Activated CD8-positive, alpha-beta T cell treated with anti-CD3 and anti-CD28 coated beads, Interleukin-2, amount 10 ng/mL, durations not matched to agents 7 days and 5 days (primary cell): ENCODE data around the gene DNAH8. TPM values are rescaled to one million over a fixed set of nuclear protein-coding genes. Genes with fewer than 3 reads are reported as not detected.
"Not testable (repeated sequence)": the region's sequence is repeated elsewhere in the genome, so short reads cannot be mapped to it uniquely, and the experiment has no call there.

Source experiments
- ATAC-seq: fragments of 150-1000 bp; cut with Tn5 transposase; one replicate; pipeline ENCODE4 v1.10.0; 2021; ENCODE audit warnings: moderate library complexity
- CTCF ChIA-PET: fragments of 350-600 bp; sonication (Branson Sonifier 250); formaldehyde crosslinking; loops from one replicate; lab custom pipeline; 2021; ENCODE audit warnings: antibody characterized with exemption; lab: Charles Lee
- POLR2A ChIA-PET: fragments of 350-600 bp; sonication (Branson Sonifier 250); formaldehyde crosslinking; loops from one replicate; lab custom pipeline; 2021; ENCODE audit warnings: antibody characterized with exemption; lab: Charles Lee
- DNase-seq: peaks from one replicate; pipeline ENCODE4 v3.0.0-alpha.2; 2020
- H3K27ac Mint-ChIP-seq: one replicate; pipeline ENCODE4 v1.8.0; 2021; ENCODE audit warnings: mild to moderate bottlenecking, mixed read lengths
- H3K27me3 Mint-ChIP-seq: one replicate; pipeline ENCODE4 v1.8.0; 2021; ENCODE audit warnings: low read depth, mixed read lengths
- H3K36me3 Mint-ChIP-seq: one replicate; pipeline ENCODE4 v1.8.0; 2021; ENCODE audit warnings: low read depth, mixed read lengths
- H3K4me1 Mint-ChIP-seq: one replicate; pipeline ENCODE4 v1.8.0; 2021; ENCODE audit warnings: low read depth, mixed read lengths
- H3K4me3 Mint-ChIP-seq: one replicate; pipeline ENCODE4 v1.8.0; 2021; ENCODE audit warnings: mild to moderate bottlenecking, mixed read lengths
- H3K9me3 Mint-ChIP-seq: one replicate; pipeline ENCODE4 v1.8.0; 2022; ENCODE audit warnings: mixed read lengths; ENCODE audit not compliant: insufficient read depth
- total RNA-seq, 2 experiments: library from RNA; stranded (reverse); gene quantifications; one replicate each; pipeline ENCODE4 v1.2.3, GENCODE V29; 2021

The DNAH8 gene
- total RNA-seq, 2 experiments from 2014 or later, result not detected

- no peaks in the 10 kb centered on the region for H3K9me3 Mint-ChIP-seq
- ChIA-PET POLR2A (no interaction called here), CTCF (interaction anchor here (1.7 kb wide), 1 partner anchor 25 kb away, joined by 4 read pairs; no protein-coding TSS in a partner anchor)
- no peak overlapping the region for H3K4me3 Mint-ChIP-seq
- ATAC-seq, result no peak
- no peaks in the 10 kb centered on the region for H3K36me3 Mint-ChIP-seq
- peaks cover 5% of the 10 kb centered on the region for H3K27me3 Mint-ChIP-seq
- no peaks in the 10 kb centered on the region for H3K4me1 Mint-ChIP-seq
- H3K27ac Mint-ChIP-seq, result no peak overlapping the region
- no peak for DNase-seq
These were observed 182.4 kb downstream of the DNAH8 start for GRCh38 chr6:38897507-38897906.

GRCh38 chr6:38901802-38902522 lies 186.9 kb downstream of the DNAH8 start:
- ATAC-seq (no peak), DNase-seq (no peak)
- no peaks in the 10 kb centered on the region for H3K9me3 Mint-ChIP-seq
- H3K4me3 Mint-ChIP-seq, result no peak overlapping the region
- no peaks in the 10 kb centered on the region for H3K36me3 Mint-ChIP-seq
- ChIA-PET POLR2A (no interaction called here), CTCF (no interaction called here)
- no peaks in the 10 kb centered on the region for H3K4me1 Mint-ChIP-seq
- H3K27ac Mint-ChIP-seq, result no peak overlapping the region
- H3K27me3 Mint-ChIP-seq, result peaks cover 2% of the 10 kb centered on the region

- no peaks in the 10 kb centered on the region for H3K9me3 Mint-ChIP-seq
- ChIA-PET POLR2A (no interaction called here), CTCF (no interaction called here)
- no peak overlapping the region for H3K4me3 Mint-ChIP-seq
- DNase-seq (no peak), ATAC-seq (no peak)
- H3K27ac Mint-ChIP-seq, result no peak overlapping the region
- H3K27me3 Mint-ChIP-seq, result no peaks in the 10 kb centered on the region
- H3K4me1 Mint-ChIP-seq, result no peaks in the 10 kb centered on the region
- no peaks in the 10 kb centered on the region for H3K36me3 Mint-ChIP-seq
These were observed 191.5 kb downstream of the DNAH8 start for GRCh38 chr6:38906582-38906981.

GRCh38 chr6:38907264-38907663 lies 192.2 kb downstream of the DNAH8 start:
- no peaks in the 10 kb centered on the region for H3K27me3 Mint-ChIP-seq
- no peaks in the 10 kb centered on the region for H3K36me3 Mint-ChIP-seq
- ChIA-PET POLR2A (no interaction called here), CTCF (interaction anchor here (0.6 kb wide), 1 partner anchor 117 kb away, joined by 3 read pairs; no protein-coding TSS in a partner anchor)
- no peak overlapping the region for H3K27ac Mint-ChIP-seq
- DNase-seq (no peak), ATAC-seq (no peak)
- H3K4me1 Mint-ChIP-seq, result no peaks in the 10 kb centered on the region
- no peak overlapping the region for H3K4me3 Mint-ChIP-seq
- H3K9me3 Mint-ChIP-seq, result no peaks in the 10 kb centered on the region

- Mint-ChIP-seq H3K27me3 (peaks cover 3% of the 10 kb centered on the region), H3K27ac (no peak overlapping the region), H3K4me3 (no peak overlapping the region), H3K4me1 (no peaks in the 10 kb centered on the region), H3K36me3 (no peaks in the 10 kb centered on the region), H3K9me3 (no peaks in the 10 kb centered on the region)
- DNase-seq (no peak), ATAC-seq (no peak)
- POLR2A ChIA-PET, result interaction anchor here (1.1 kb wide), 1 partner anchor 428 kb away, joined by 3 read pairs; no protein-coding TSS in a partner anchor
- CTCF ChIA-PET, result interaction anchor here (2.2 kb wide), 1 partner anchor 36 kb away, joined by 9 read pairs; no protein-coding TSS in a partner anchor
These were observed 194.1 kb downstream of the DNAH8 start for GRCh38 chr6:38909015-38909730.

GRCh38 chr6:38910207-38910606 lies 195.1 kb downstream of the DNAH8 start:
- CTCF ChIA-PET, result no interaction called here
- no peaks in the 10 kb centered on the region for H3K36me3 Mint-ChIP-seq

GRCh38 chr6:38912378-38912777 lies 197.3 kb downstream of the DNAH8 start:
- H3K4me1 Mint-ChIP-seq, result no peaks in the 10 kb centered on the region
- POLR2A ChIA-PET, result no interaction called here
- ATAC-seq (no peak), DNase-seq (no peak)
- peaks cover 4% of the 10 kb centered on the region for H3K27me3 Mint-ChIP-seq
- CTCF ChIA-PET, result no interaction called here
- H3K27ac Mint-ChIP-seq, result no peak overlapping the region
- H3K9me3 Mint-ChIP-seq, result no peaks in the 10 kb centered on the region
- H3K36me3 Mint-ChIP-seq, result no peaks in the 10 kb centered on the region
- H3K4me3 Mint-ChIP-seq, result no peak overlapping the region

More at GRCh38 chr6:38910207-38910606, 195.1 kb downstream of the DNAH8 start:
- no peak for DNase-seq
- peaks cover 3% of the 10 kb centered on the region for H3K27me3 Mint-ChIP-seq
- no peak overlapping the region for H3K27ac Mint-ChIP-seq
- POLR2A ChIA-PET, result interaction anchor here (1.1 kb wide), 1 partner anchor 427 kb away, joined by 3 read pairs; no protein-coding TSS in a partner anchor
- ATAC-seq, result no peak
- H3K9me3 Mint-ChIP-seq, result no peaks in the 10 kb centered on the region
- H3K4me1 Mint-ChIP-seq, result no peaks in the 10 kb centered on the region
- H3K4me3 Mint-ChIP-seq, result no peak overlapping the region

GRCh38 chr6:38915205-38915925 lies 200.3 kb downstream of the DNAH8 start:
- DNase-seq (no peak), ATAC-seq (no peak)
- Mint-ChIP-seq H3K4me1 (no peaks in the 10 kb centered on the region), H3K27ac (no peak overlapping the region), H3K9me3 (no peaks in the 10 kb centered on the region), H3K4me3 (no peak overlapping the region), H3K36me3 (no peaks in the 10 kb centered on the region), H3K27me3 (peaks cover 4% of the 10 kb centered on the region)
- ChIA-PET POLR2A (no interaction called here), CTCF (interaction anchor here (1.4 kb wide), 1 partner anchor 43 kb away, joined by 4 read pairs; no protein-coding TSS in a partner anchor)

GRCh38 chr6:38921540-38921939 lies 206.4 kb downstream of the DNAH8 start:
- H3K9me3 Mint-ChIP-seq, H3K27me3 Mint-ChIP-seq, H3K4me3 Mint-ChIP-seq, DNase-seq, H3K4me1 Mint-ChIP-seq, H3K36me3 Mint-ChIP-seq, ATAC-seq, POLR2A ChIA-PET, H3K27ac Mint-ChIP-seq: not testable (repeated sequence)
- CTCF ChIA-PET, result interaction anchor here (1.6 kb wide), 1 partner anchor 49 kb away, joined by 4 read pairs; no protein-coding TSS in a partner anchor

GRCh38 chr6:38924791-38925509 lies 209.8 kb downstream of the DNAH8 start:
- no peak overlapping the region for H3K4me3 Mint-ChIP-seq
- CTCF ChIA-PET, result interaction anchor here (0.5 to 1.3 kb wide), 2 partner anchors 53 to 386 kb away, joined by 3 to 4 read pairs; no protein-coding TSS in a partner anchor
- ATAC-seq (no peak), DNase-seq (no peak)
- H3K9me3 Mint-ChIP-seq, result no peaks in the 10 kb centered on the region
- POLR2A ChIA-PET, result no interaction called here
- H3K27me3 Mint-ChIP-seq, result peaks cover 18% of the 10 kb centered on the region
- no peaks in the 10 kb centered on the region for H3K4me1 Mint-ChIP-seq
- no peak overlapping the region for H3K27ac Mint-ChIP-seq
- H3K36me3 Mint-ChIP-seq, result no peaks in the 10 kb centered on the region

GRCh38 chr6:38929560-38929959 lies 214.4 kb downstream of the DNAH8 start:
- no peak overlapping the region for H3K4me3 Mint-ChIP-seq
- H3K27ac Mint-ChIP-seq, result no peak overlapping the region
- H3K4me1 Mint-ChIP-seq, result no peaks in the 10 kb centered on the region
- no peak for ATAC-seq
- CTCF ChIA-PET, result interaction anchor here (1.6 kb wide), 1 partner anchor 57 kb away, joined by 9 read pairs; no protein-coding TSS in a partner anchor
- POLR2A ChIA-PET, result no interaction called here
- peaks cover 27% of the 10 kb centered on the region for H3K27me3 Mint-ChIP-seq
- DNase-seq, result no peak
- no peaks in the 10 kb centered on the region for H3K9me3 Mint-ChIP-seq
- H3K36me3 Mint-ChIP-seq, result no peaks in the 10 kb centered on the region
